GM12874 (cell line): Measurements from ENCODE around the gene C1QTNF4.

ENCODE experiments used
- CTCF ChIP-seq: IDR thresholded peaks from 2 replicates; pipeline ENCODE4 v1.5.1; 2011; ENCODE audit warnings: low read depth, mild to moderate bottlenecking, control low read depth, low read length, moderate library complexity; ENCODE audit not compliant: insufficient read depth

Gene C1QTNF4

GRCh38 chr11:47539681-47540039, 54.6 kb downstream of the C1QTNF4 start:
- TF ChIP-seq CTCF = no peak
